Ishikawa (cell line): ENCODE results near the gene RPL23.

Experiments
- CEBPB ChIP-seq: IDR thresholded peaks from 2 replicates; pipeline ENCODE4 v1.6.1; 2012
- CREB1 ChIP-seq: IDR thresholded peaks from 2 replicates; pipeline ENCODE4 v1.6.1; 2012; ENCODE audit warnings: low read depth
- EGR1 ChIP-seq: IDR thresholded peaks from 2 replicates; pipeline ENCODE4 v1.6.1; 2012
- EP300 ChIP-seq: IDR thresholded peaks from 2 replicates; pipeline ENCODE4 v1.6.1; 2012; ENCODE audit warnings: borderline replicate concordance
- FOXM1 ChIP-seq: IDR thresholded peaks from 2 replicates; pipeline ENCODE4 v1.6.1; 2012; ENCODE audit warnings: low read depth, borderline replicate concordance
- MAX ChIP-seq: IDR thresholded peaks from 2 replicates; pipeline ENCODE4 v1.6.1; 2012
- NFIC ChIP-seq: IDR thresholded peaks from 2 replicates; pipeline ENCODE4 v1.6.1; 2012
- RAD21 ChIP-seq: IDR thresholded peaks from 2 replicates; pipeline ENCODE4 v1.6.1; 2012; ENCODE audit warnings: low read depth
- REST ChIP-seq: IDR thresholded peaks from 2 replicates; pipeline ENCODE4 v1.6.1; 2012; ENCODE audit warnings: low read depth, mild to moderate bottlenecking
- TAF1 ChIP-seq: IDR thresholded peaks from 2 replicates; pipeline ENCODE4 v1.6.1; 2012; ENCODE audit warnings: low read depth, mild to moderate bottlenecking
- TCF12 ChIP-seq: IDR thresholded peaks from 2 replicates; pipeline ENCODE4 v1.6.1; 2012; ENCODE audit warnings: low read depth
- TEAD4 ChIP-seq: IDR thresholded peaks from 2 replicates; pipeline ENCODE4 v1.6.1; 2012
- YY1 ChIP-seq: IDR thresholded peaks from 2 replicates; pipeline ENCODE4 v1.6.1; 2012; ENCODE audit warnings: low read depth
- ZBTB7A ChIP-seq: IDR thresholded peaks from 2 replicates; pipeline ENCODE4 v1.6.1; 2012; ENCODE audit warnings: low read depth
- TF ChIP-seq, protein P1 (sequence below): IDR thresholded peaks from 2 replicates; pipeline ENCODE4 v1.6.1; 2012

Gene RPL23

DNA sequence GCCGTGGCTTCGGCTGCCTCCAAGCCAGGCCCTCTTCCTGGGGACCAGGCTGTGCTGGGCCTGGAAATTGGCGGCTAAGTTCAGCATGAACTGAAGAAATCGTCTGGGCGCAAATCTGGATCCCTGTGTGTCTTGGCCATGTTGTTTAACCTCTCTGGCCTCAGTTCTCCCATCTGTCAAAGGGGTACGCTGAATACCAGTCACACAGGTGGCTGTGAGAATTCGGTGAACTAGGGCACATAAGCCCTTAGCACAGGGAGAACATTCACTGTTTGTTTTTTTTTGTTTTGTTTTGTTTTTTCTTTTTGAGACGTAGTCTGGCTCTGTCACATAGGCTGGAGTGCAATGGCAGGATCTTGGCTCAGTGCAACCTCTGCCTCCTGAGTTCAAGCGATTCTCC, 35.3 kb upstream of the RPL23 start:
- no peak for TF ChIP-seq REST
- TF ChIP-seq TEAD4, result no peak
- TF ChIP-seq, protein P1, sequence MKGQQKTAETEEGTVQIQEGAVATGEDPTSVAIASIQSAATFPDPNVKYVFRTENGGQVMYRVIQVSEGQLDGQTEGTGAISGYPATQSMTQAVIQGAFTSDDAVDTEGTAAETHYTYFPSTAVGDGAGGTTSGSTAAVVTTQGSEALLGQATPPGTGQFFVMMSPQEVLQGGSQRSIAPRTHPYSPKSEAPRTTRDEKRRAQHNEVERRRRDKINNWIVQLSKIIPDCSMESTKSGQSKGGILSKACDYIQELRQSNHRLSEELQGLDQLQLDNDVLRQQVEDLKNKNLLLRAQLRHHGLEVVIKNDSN, result no peak
- no peak for TF ChIP-seq YY1
- no peak for TF ChIP-seq CEBPB
- no peak for TF ChIP-seq ZBTB7A
- TF ChIP-seq TCF12, result no peak
- TF ChIP-seq FOXM1, result no peak
- no peak for TF ChIP-seq MAX
- no peak for TF ChIP-seq RAD21
- TF ChIP-seq EP300, result no peak
- TF ChIP-seq EGR1, result no peak
- no peak for TF ChIP-seq TAF1
- no peak for TF ChIP-seq NFIC
- no peak for TF ChIP-seq CREB1

- TF ChIP-seq NFIC, result no peak
- TF ChIP-seq CEBPB, result no peak
- TF ChIP-seq EGR1, result no peak
- TF ChIP-seq EP300, result no peak
- TF ChIP-seq, protein P1, result no peak
- no peak for TF ChIP-seq RAD21
- TF ChIP-seq ZBTB7A, result no peak
- no peak for TF ChIP-seq YY1
- no peak for TF ChIP-seq FOXM1
- TF ChIP-seq TCF12, result no peak
- no peak for TF ChIP-seq CREB1
- TF ChIP-seq MAX, result no peak
- TF ChIP-seq TAF1, result no peak
- TF ChIP-seq TEAD4, result no peak
- no peak for TF ChIP-seq REST
These were observed 33.1 kb upstream of the RPL23 start for GRCh38 chr17:38886643-38887010.

DNA sequence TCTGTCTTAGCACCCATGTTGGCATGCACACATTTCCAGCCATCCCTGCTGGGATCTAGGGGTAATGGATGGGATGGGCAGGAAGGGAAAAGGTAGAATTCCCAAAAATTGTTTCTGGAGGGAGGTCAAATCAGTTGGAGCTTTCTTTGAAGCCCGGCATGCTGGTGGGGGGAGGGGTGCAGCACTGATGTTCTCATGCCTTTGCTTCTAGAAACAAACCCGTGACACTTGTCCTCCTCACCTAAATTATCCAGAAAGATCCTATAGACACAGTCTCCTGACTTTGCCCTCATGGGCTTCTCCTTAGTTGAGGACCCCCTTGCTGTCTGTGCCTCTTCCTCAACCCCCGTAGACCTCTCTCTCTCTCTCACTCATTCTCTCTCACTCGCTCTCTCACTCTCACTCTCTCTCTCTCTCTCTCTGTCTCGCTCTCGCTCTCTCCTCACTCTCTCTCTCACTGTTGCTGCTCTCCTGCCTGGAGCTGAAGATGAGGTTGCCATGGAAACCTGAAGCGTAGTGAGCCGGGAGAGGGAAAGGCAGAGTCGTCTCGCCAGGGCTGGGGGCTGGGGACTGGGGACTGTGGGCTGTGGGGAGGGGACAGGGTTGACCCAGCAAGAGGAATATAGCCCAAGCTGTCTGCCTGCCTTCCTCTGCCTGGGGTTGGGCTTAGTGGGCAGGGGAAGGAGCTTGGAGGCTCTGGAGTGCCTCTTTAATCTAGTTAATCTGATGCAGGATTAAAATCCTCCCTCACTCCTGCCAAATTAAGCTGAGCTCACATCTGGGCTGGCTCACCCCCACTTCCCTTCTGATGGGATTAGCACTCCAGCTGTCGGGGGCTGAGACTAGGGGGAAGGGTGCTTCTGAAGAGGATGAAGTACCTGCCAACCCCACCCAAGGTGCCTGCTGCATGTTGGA, 32.5 kb upstream of the RPL23 start:
- no peak for TF ChIP-seq TEAD4
- TF ChIP-seq, protein P1, result no peak

DNA sequence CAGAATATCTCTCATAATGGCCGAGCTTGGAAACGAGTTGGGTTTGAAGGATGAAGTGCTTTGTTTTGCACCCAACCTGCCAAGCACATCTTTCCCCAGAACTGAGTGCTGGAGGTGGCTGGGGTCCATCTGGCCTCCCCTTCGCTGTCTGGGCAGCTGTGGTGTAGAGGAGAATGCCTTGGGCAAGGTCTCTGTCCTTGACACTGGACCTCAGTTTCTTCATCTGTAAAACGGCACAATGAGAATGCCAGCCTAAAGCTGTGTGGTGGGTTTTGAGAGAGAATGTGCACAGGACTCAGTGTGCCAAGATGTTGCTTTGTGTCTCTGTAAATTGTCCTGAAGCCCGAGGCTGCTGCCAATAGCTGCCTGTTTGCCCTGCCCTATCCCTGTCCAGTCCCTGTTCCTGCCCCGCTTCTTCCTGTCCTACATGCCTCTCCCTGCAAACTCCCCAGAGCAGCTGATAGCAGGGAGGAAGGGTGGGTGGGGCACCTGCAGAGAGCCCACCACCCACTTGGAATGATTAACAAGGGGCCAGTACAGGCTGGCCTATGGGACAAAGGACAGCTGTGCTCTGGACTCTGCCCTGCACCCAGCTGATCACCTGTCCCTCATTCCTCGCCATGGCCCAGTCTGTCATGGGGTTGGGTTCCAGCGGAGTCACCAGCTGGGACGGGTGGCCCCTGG, 31.7 kb upstream of the RPL23 start:
- TF ChIP-seq TAF1 (no peak), ZBTB7A (no peak), NFIC (no peak), MAX (no peak), TCF12 (no peak), CREB1 (no peak), REST (no peak), FOXM1 (no peak), RAD21 (no peak), YY1 (no peak), CEBPB (no peak), TEAD4 (no peak), EGR1 (no peak), EP300 (no peak)
- TF ChIP-seq, protein P1, result no peak
